CD14-positive monocyte (primary cell): ENCODE measurements around the gene CTU2. TPM values are rescaled to one million over a fixed set of nuclear protein-coding genes. Genes with fewer than 3 reads are reported as not detected.
A peak's percentile ranks its signal among the peaks of the same experiment; 100 is the strongest.

Source experiments
- DNase-seq, 3 donors: peaks; one replicate each; pipeline ENCODE4 v3.0.0-alpha.2; 2011 to 2022
- H2AFZ ChIP-seq: 2 replicates; pipeline ENCODE4 v1.6.0; 2012; ENCODE audit warnings: mild to moderate bottlenecking, low read depth, low read length, inconsistent platforms; ENCODE audit not compliant: insufficient read depth, poor library complexity, severe bottlenecking
- H3K27ac ChIP-seq, 2 donors: 1 replicate in 1 of 2; 2 replicates in 1 of 2; pipeline ENCODE4 v1.5.1; 2012 to 2013; ENCODE audit warnings: low read length in 2 of 2, control low read depth in 1 of 2, inconsistent platforms in 1 of 2, low read depth in 1 of 2, mild to moderate bottlenecking in 1 of 2
- H3K27me3 ChIP-seq, 2 donors: one replicate each; pipeline versions ENCODE4 v1.6.0 to v1.6.1; 2011 to 2013; ENCODE audit warnings: low read length in 2 of 2; ENCODE audit not compliant: control insufficient read depth in 2 of 2, insufficient read depth in 2 of 2
- H3K36me3 ChIP-seq, 2 donors: replicated peaks in 1 of 2; 1 replicate in 1 of 2; 2 replicates in 1 of 2; pipeline versions ENCODE4 v1.5.1 to v1.6.1; 2012 to 2013; ENCODE audit warnings: low read length in 2 of 2, control low read depth in 1 of 2, inconsistent platforms in 1 of 2, mild to moderate bottlenecking in 1 of 2; ENCODE audit not compliant: insufficient read depth in 2 of 2, control insufficient read depth in 1 of 2
- H3K4me1 ChIP-seq, 2 donors: 1 replicate in 1 of 2; 2 replicates in 1 of 2; pipeline versions ENCODE4 v1.5.1 to v1.6.1; 2012 to 2013; ENCODE audit warnings: low read length in 2 of 2, control low read depth in 1 of 2, inconsistent platforms in 1 of 2, mild to moderate bottlenecking in 1 of 2, moderate library complexity in 1 of 2; ENCODE audit not compliant: insufficient read depth in 2 of 2, control insufficient read depth in 1 of 2
- H3K4me2 ChIP-seq: replicated peaks from 2 replicates; pipeline ENCODE3; 2012; ENCODE audit warnings: low read length, moderate library complexity, mild to moderate bottlenecking; ENCODE audit not compliant: poor library complexity, severe bottlenecking; ENCODE audit errors: extremely low read depth
- H3K4me3 ChIP-seq, 3 experiments: fragments of 200-600 bp in 1 of 3; sonication (generic) in 1 of 3; replicated peaks in 1 of 3; 1 replicate in 2 of 3; 2 replicates in 1 of 3; pipeline ENCODE4 v1.5.1; 2011 to 2013; ENCODE audit warnings: low read length in 3 of 3, mild to moderate bottlenecking in 3 of 3, control low read depth in 2 of 3, low read depth in 2 of 3, inconsistent platforms in 1 of 3, moderate library complexity in 1 of 3
- H3K79me2 ChIP-seq: 2 replicates; pipeline ENCODE4 v1.6.0; 2012; ENCODE audit warnings: mild to moderate bottlenecking, control low read depth, inconsistent platforms, low read length, moderate library complexity; ENCODE audit not compliant: insufficient read depth
- H3K9ac ChIP-seq: 2 replicates; pipeline ENCODE4 v1.6.0; 2017; ENCODE audit warnings: low read length, mild to moderate bottlenecking; ENCODE audit not compliant: insufficient read depth, poor library complexity, severe bottlenecking
- H3K9me3 ChIP-seq, 2 donors: replicated peaks in 1 of 2; 1 replicate in 1 of 2; 2 replicates in 1 of 2; pipeline versions ENCODE4 v1.5.1 to v1.6.1; 2012 to 2013; ENCODE audit warnings: low read length in 2 of 2, control low read depth in 1 of 2; ENCODE audit not compliant: control insufficient read depth in 1 of 2, insufficient read depth in 1 of 2
- H4K20me1 ChIP-seq: 2 replicates; pipeline ENCODE4 v1.6.0; 2012; ENCODE audit warnings: mild to moderate bottlenecking, low read length, control low read depth, moderate library complexity; ENCODE audit not compliant: insufficient read depth
- H3K27ac Mint-ChIP-seq, 7 donors: one replicate each; pipeline ENCODE4 v1.8.0; 2020; ENCODE audit warnings: mild to moderate bottlenecking in 7 of 7, mixed read lengths in 7 of 7, moderate library complexity in 6 of 7, inconsistent platforms in 2 of 7
- H3K27me3 Mint-ChIP-seq, 3 donors: one replicate each; pipeline ENCODE4 v1.8.0; 2021 to 2022; ENCODE audit warnings: low read depth in 3 of 3, mild to moderate bottlenecking in 3 of 3, mixed read lengths in 3 of 3, moderate library complexity in 3 of 3, inconsistent platforms in 1 of 3
- H3K36me3 Mint-ChIP-seq, 2 donors: one replicate each; pipeline ENCODE4 v1.8.0; 2020; ENCODE audit warnings: mixed read lengths in 2 of 2, inconsistent platforms in 1 of 2, mild to moderate bottlenecking in 1 of 2
- H3K4me1 Mint-ChIP-seq: one replicate; pipeline ENCODE4 v1.8.0; 2020; ENCODE audit warnings: mild to moderate bottlenecking, mixed read lengths
- H3K4me3 Mint-ChIP-seq, 2 donors: one replicate each; pipeline ENCODE4 v1.8.0; 2020; ENCODE audit warnings: mild to moderate bottlenecking in 2 of 2, mixed read lengths in 2 of 2, moderate library complexity in 1 of 2
- H3K9me3 Mint-ChIP-seq, 7 donors: one replicate each; pipeline ENCODE4 v1.8.0; 2020 to 2022; ENCODE audit warnings: mixed read lengths in 7 of 7, mild to moderate bottlenecking in 6 of 7, moderate library complexity in 6 of 7, inconsistent platforms in 2 of 7
- WGBS: methylation state at CpG from one replicate; pipeline ENCODE4 v1.1.5; 2013; ENCODE audit warnings: missing lambda C conversion rate; ENCODE audit not compliant: insufficient coverage; 5-methylcytosine and 5-hydroxymethylcytosine counted together
- intact Hi-C, 2 donors: fragments of 100-400 bp; cut with micrococcal nuclease; formaldehyde crosslinking; loops; one replicate each; pipeline versions ENCODE4 v1.15.0 to v1.15.1; 2023
- polyA plus RNA-seq, 3 donors: library from polyadenylated mRNA; depleted of rRNA in 1 of 3; unstranded in 2 of 3; stranded (reverse) in 1 of 3; fragments of 300-500 nt in 2 of 3; fragments of >200 nt in 1 of 3; fragmentation: Illumina TruSeq in 2 of 3; gene quantifications; 1 replicate in 2 of 3; 2 replicates in 1 of 3; pipeline ENCODE4 v1.2.3, GENCODE V29; 2012 to 2021
- TF ChIP-seq, protein P1 (sequence below): fragments of 200-600 bp; IDR thresholded peaks from one replicate; pipeline ENCODE4 v1.8.0; 2022; ENCODE audit warnings: antibody characterized with exemption, mild to moderate bottlenecking

Gene CTU2
- polyA plus RNA-seq, 3 donors = 5.9 to 10.3 (median 7.5) TPM

DNA sequence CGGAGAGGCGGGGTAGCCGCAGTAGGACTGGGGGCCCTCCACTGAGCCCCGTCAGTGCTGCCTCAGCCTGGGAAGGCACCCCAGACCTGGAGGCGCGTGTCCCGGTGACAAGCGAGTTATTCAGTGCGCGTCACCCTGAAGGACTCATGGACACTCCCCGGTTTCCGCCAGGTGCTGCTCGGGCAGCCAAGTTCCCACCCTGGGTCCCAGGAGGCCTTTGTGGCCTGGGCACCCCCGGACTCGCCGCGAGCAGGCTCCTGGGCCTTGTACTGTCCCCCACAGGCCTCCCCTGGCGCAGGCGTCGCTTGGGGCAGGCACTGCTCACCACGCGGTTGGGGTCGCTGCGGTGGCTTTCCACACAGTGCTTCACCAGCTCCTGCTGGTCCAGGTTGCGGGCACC is 7.7 kb upstream of the CTU2 start:
- Histone ChIP-seq H4K20me1 (peaks cover 66% of the 10 kb centered on the region), H3K36me3 (peaks cover 54 to 59% of the 10 kb centered on the region in 2 donors), H3K4me3 (no peak overlapping the region), H3K9ac (no peak overlapping the region), H3K27ac (peak overlapping the region in 1 of 2 donors; percentile 20), H3K9me3 (no peaks in the 10 kb centered on the region), H3K4me2 (no peak overlapping the region), H3K4me1 (peaks cover 49 to 50% of the 10 kb centered on the region in 2 donors), H3K79me2 (peaks cover 62% of the 10 kb centered on the region), H2AFZ (no peak overlapping the region), H3K27me3 (no peaks in the 10 kb centered on the region)
- 97% methylated on average over 24 of the region's 25 CpGs for WGBS
- no peak overlapping the region for H3K4me3 Mint-ChIP-seq
- peaks cover 57 to 75% of the 10 kb centered on the region in 2 donors for H3K36me3 Mint-ChIP-seq
- intact Hi-C loops = no loop called here
- DNase-seq = no peak
- no peaks in the 10 kb centered on the region for H3K9me3 Mint-ChIP-seq
- H3K27me3 Mint-ChIP-seq = peaks cover 0 to under 1% (median 0%) of the 10 kb centered on the region in 3 donors
- peak overlapping the region in 3 of 7 donors; percentile 35 to 54 (median 46) for H3K27ac Mint-ChIP-seq
- peaks cover 51% of the 10 kb centered on the region for H3K4me1 Mint-ChIP-seq
- TF ChIP-seq, protein P1, sequence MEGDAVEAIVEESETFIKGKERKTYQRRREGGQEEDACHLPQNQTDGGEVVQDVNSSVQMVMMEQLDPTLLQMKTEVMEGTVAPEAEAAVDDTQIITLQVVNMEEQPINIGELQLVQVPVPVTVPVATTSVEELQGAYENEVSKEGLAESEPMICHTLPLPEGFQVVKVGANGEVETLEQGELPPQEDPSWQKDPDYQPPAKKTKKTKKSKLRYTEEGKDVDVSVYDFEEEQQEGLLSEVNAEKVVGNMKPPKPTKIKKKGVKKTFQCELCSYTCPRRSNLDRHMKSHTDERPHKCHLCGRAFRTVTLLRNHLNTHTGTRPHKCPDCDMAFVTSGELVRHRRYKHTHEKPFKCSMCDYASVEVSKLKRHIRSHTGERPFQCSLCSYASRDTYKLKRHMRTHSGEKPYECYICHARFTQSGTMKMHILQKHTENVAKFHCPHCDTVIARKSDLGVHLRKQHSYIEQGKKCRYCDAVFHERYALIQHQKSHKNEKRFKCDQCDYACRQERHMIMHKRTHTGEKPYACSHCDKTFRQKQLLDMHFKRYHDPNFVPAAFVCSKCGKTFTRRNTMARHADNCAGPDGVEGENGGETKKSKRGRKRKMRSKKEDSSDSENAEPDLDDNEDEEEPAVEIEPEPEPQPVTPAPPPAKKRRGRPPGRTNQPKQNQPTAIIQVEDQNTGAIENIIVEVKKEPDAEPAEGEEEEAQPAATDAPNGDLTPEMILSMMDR = no peak

DNA sequence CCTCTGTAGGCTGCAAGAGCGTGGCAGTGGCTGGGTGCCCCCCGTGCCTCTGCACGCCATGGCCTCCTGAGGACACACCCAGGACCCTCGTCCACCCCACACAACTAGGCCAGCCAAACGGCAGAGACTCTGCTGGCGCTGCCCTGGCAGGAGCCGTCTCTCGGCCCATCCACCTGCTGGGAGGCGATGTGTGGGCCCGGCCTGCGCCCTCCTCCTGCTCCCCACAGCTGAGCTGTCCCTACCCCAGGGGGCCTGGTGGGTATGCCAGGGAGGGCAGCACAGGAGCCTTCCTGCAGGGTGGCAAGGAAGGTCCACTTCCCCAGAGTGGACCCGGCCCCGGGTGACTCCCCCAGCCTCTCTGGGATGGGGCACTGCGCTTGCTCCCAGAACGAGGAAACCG is 7.1 kb upstream of the CTU2 start:
- Mint-ChIP-seq H3K4me3 (no peak overlapping the region), H3K4me1 (peaks cover 52% of the 10 kb centered on the region), H3K27ac (peak overlapping the region in 2 of 7 donors; percentile 94 to 95), H3K36me3 (peaks cover 57 to 75% of the 10 kb centered on the region in 2 donors), H3K9me3 (no peaks in the 10 kb centered on the region), H3K27me3 (peaks cover 0 to 4% (median 2%) of the 10 kb centered on the region in 3 donors)
- H3K36me3 ChIP-seq = peaks cover 54 to 59% of the 10 kb centered on the region in 2 donors
- H2AFZ ChIP-seq = no peak overlapping the region
- WGBS = 85% methylated on average over 14 of the region's 16 CpGs
- peaks cover 51 to 54% of the 10 kb centered on the region in 2 donors for H3K4me1 ChIP-seq
- DNase-seq = no peak
- peaks cover 67% of the 10 kb centered on the region for H3K79me2 ChIP-seq
- H3K4me3 ChIP-seq = no peak overlapping the region
- H3K9ac ChIP-seq = no peak overlapping the region
- intact Hi-C loops = no loop called here
- H3K27me3 ChIP-seq = no peaks in the 10 kb centered on the region
- peaks cover 66% of the 10 kb centered on the region for H4K20me1 ChIP-seq
- H3K4me2 ChIP-seq = no peak overlapping the region
- TF ChIP-seq, protein P1 = no peak
- H3K27ac ChIP-seq = no peak overlapping the region
- H3K9me3 ChIP-seq = no peaks in the 10 kb centered on the region
